ENCODE measurements around the gene ACSL6.

DNA sequence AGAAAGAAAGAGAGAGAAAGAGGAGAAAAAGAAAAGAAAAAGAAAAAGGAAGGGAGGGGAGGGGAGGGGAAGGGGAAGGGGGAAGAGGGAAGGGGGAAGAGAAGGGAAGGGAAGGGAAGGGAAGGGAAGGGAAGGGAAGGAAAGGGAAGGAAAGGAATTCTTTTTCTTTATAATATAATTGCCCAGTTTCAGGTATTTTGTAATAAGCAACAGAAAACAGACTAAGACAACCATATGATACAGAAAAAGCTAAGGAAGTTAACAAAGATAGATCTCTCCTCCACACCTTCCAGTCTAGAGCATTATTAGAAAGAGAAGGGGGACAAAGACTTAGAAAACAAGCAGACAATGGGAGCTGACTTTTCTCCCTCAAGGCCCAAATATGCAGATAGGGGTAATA is 97.0 kb downstream of the ACSL6 start:
- TF ChIP-seq, protein P1, sequence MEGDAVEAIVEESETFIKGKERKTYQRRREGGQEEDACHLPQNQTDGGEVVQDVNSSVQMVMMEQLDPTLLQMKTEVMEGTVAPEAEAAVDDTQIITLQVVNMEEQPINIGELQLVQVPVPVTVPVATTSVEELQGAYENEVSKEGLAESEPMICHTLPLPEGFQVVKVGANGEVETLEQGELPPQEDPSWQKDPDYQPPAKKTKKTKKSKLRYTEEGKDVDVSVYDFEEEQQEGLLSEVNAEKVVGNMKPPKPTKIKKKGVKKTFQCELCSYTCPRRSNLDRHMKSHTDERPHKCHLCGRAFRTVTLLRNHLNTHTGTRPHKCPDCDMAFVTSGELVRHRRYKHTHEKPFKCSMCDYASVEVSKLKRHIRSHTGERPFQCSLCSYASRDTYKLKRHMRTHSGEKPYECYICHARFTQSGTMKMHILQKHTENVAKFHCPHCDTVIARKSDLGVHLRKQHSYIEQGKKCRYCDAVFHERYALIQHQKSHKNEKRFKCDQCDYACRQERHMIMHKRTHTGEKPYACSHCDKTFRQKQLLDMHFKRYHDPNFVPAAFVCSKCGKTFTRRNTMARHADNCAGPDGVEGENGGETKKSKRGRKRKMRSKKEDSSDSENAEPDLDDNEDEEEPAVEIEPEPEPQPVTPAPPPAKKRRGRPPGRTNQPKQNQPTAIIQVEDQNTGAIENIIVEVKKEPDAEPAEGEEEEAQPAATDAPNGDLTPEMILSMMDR (conservative IDR thresholded peaks at IDR 0.05): no peak
- TF ChIP-seq ZFX (IDR thresholded peaks at IDR 0.05): no peak
